Astrocyte of the cerebellum (primary cell): ENCODE data around the gene ADSS1.

Source experiments
- DNase-seq: peaks from one replicate; pipeline ENCODE4 v3.0.0-alpha.2; 2011; ENCODE audit warnings: low read depth
- H3K4me3 ChIP-seq: 2 replicates; pipeline ENCODE4 v1.5.1; 2011; ENCODE audit warnings: mild to moderate bottlenecking, low read depth, low read length, moderate library complexity
- CTCF ChIP-seq: IDR thresholded peaks from 2 replicates; pipeline ENCODE4 v1.5.1; 2012; ENCODE audit warnings: low read length, low read depth, moderate library complexity, mild to moderate bottlenecking; ENCODE audit errors: missing control alignments
- in situ Hi-C: cut with HindIII; loops from 2 replicates; pipeline ENCODE4 v1.10.0; 2017; ENCODE audit warnings: low sequenced_read_pairs

The ADSS1 gene

DNA sequence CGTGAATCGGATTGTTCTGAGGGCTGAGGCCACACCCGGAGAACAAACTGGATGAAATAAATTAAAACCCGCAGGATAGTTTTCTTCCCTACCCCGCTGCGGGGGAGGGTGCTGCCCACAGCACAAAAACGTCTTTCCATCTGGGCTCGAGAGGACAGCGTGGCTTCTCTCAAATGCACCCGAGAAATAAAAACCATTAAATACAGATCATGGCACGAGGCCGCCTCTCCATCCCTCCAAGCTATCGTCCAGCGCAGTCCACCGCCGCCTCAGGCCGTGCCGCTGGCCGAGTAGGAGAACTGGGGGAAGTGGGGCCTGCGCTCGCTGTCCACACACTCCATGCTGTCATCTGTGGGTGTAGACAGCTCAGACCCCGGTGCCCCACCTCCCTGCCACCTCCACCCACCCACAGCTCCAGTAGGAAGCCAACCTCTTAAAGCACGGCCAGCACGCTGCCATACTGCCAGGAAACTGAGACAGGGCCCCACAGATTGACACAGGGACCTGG lies 46.1 kb downstream of the ADSS1 start:
- in situ Hi-C loops, result loop anchor here (10.0 kb wide), 1 partner anchor 55 kb away; no protein-coding TSS in a partner anchor

GRCh38 chr14:104770851-104771272 lies 46.8 kb downstream of the ADSS1 start:
- H3K4me3 ChIP-seq, result no peak overlapping the region
- TF ChIP-seq CTCF, result peak; percentile 64
- in situ Hi-C loops, result loop anchor here (10.0 kb wide), 1 partner anchor 54 kb away; no protein-coding TSS in a partner anchor
- DNase-seq, result no peak

More for the DNA sequence above, 46.1 kb downstream of the ADSS1 start:
- no peak for DNase-seq
- no peak for TF ChIP-seq CTCF
- H3K4me3 ChIP-seq, result no peak overlapping the region

- TF ChIP-seq CTCF, result no peak
- in situ Hi-C loops, result loop anchor here (10.0 kb wide), 1 partner anchor 53 kb away; no protein-coding TSS in a partner anchor
- no peak for DNase-seq
- H3K4me3 ChIP-seq, result no peak overlapping the region
Observed at GRCh38 chr14:104771374-104771773, 47.3 kb downstream of the ADSS1 start.

DNA sequence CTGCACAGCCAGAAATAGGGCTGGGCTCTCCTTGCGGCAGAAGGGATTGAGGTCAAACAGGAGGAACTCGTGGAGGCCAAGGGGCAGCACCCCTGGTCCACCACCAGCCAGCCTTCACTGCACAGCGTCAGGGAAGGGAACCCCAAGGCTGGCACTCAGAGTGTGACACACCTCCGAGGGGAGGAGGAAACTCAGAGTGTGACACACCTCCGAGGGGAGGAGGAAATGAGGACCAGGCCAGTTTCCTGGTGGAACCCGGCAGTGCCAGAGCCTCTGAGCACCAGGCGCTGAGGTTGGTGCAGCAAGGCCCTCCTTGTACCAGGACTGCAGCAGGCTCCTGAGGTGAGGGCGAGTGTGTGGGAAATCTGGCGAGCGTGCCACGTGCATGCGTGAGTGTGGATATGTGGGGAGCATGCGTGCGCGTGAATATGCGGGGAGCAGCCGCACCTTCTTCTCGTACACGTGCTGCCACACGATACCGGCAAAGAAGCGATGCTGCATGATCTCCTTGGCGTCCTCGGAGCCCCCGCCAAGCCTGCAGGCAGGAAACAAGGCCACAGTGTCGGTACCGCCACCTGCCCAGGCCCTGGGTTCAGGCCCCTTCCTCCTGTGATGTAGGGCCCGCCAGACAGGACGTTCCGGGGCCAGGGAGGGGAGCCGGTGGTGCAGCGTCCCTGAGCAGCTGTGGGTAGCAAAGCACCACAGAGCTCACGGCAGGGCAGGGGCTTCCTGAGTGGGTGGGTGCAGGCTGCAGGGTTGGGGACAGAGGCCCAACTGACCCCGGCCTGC lies 48.1 kb downstream of the ADSS1 start:
- no peak overlapping the region for H3K4me3 ChIP-seq
- in situ Hi-C loops, result loop anchor here (10.0 kb wide), 1 partner anchor 53 kb away; no protein-coding TSS in a partner anchor
- DNase-seq, result no peak
- TF ChIP-seq CTCF, result no peak

DNA sequence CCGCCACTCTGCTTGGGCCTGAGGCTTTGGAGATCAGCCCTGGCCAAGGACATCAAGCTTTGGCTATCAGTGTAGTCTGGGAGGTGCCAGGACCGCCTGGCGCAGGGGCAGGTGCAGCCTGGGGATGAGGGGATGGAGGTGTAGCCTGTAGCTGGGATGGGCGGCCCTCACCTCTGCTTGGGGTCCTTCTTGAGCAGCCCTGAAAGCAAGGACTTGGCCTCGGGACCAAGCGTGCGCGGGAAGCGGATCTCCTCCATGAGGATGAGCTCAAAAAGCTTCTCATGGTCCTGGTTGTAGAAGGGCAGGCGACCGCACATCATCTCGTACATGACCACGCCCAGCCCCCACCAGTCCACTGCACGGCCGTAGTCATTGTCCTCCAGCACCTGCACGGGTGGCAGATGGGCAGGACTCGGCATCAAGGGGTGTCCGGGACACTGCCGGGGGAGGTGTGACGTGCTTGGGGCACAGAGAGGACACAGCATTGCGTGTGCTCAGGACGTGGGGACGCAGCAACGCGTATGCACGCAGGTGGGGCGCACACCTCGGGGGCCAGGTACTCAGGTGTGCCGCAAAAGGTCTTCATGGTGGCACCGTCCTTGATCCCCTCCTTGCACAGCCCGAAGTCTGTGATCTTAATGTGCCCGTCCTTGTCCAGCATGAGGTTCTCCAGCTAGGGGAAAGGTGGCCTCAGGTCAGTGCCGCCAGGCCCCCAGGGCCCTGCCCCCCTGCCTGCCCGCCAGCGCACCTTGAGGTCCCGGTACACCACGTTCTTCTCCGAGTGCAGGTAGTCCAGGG lies 48.9 kb downstream of the ADSS1 start:
- TF ChIP-seq CTCF, result no peak
- no peak for DNase-seq
- in situ Hi-C loops, result loop anchor here (10.0 kb wide), 1 partner anchor 52 kb away; no protein-coding TSS in a partner anchor
- no peak overlapping the region for H3K4me3 ChIP-seq

- no peak for DNase-seq
- no peak for TF ChIP-seq CTCF
- H3K4me3 ChIP-seq, result no peak overlapping the region
- in situ Hi-C loops, result loop anchor here (10.0 kb wide), 1 partner anchor 51 kb away; no protein-coding TSS in a partner anchor
Observed at GRCh38 chr14:104773505-104774452, 49.8 kb downstream of the ADSS1 start.
